ENCODE results near the gene NPIPB4. TPM values are rescaled to one million over a fixed set of nuclear protein-coding genes. Genes with fewer than 3 reads are reported as not detected.
"Not testable (repeated sequence)": the region's sequence is repeated elsewhere in the genome, so short reads cannot be mapped to it uniquely, and the experiment has no call there.

Gene NPIPB4
- 206 and 220 TPM in 2 replicates for total RNA-seq

DNA sequence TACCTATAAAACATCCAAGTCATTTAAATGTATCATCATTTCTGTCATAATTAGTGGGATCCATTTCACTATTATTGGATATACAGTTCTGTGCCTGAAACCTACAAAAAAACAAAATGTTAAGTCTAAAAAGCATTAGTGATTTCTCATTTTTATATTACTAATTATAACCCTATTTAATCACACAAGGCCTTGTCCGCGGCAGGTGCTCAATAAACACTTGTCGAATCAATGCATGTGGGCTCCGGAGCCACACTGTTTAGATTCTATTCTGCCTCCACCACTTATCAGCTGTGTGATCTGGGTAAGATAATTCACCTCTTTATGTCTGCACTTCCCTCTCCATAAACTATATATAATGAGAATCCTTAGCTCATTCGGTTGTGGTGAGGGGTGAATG is at the start of gene NPIPB4:
TSS of gene NPIPB4 (minus strand) at position 101 of the 400 bp plus-strand sequence. CDS start 378 bp downstream, outside the sequence.
- intact Hi-C loops (cut with micrococcal nuclease): not testable (repeated sequence)

DNA sequence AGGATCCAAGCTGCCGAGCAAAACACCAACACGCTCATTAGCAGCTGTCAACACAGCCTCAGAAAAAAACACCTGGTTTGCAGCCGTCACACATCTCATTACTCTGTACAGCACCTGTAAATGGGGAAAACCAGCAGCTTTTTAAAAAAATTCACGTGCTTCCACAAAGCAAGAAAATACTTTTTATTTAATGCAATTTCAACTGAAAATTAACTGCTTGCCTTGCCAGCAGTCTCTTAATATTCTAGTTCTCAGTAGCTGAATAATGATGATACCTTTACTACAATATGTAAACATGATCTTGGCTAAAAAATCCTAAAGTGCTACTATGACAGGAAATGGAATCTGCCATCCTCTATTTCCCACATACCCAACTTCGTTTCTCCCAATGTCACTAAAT is 41.4 kb upstream of the NPIPB4 start:
- intact Hi-C loops (cut with micrococcal nuclease): not testable (repeated sequence)

DNA sequence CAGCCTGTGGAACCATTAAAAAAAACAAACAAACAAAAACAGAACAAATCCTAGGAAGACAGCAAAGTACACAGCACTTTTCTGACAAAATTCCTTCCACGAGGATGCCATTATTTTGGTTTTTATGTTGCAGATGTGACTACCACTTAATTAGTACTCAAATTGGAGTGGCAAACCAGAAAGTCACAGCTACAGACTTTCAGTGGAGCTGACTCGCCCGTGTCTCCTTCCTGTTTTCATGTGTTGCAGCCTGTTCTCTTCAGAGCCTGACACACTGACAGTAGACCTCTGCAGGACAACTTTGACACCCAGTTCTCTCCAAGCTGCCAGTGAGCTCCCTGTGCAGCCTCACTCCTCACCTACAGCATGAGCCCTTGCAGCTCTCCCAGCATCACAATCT is 24.4 kb upstream of the NPIPB4 start:
- intact Hi-C loops (cut with micrococcal nuclease): not testable (repeated sequence)

DNA sequence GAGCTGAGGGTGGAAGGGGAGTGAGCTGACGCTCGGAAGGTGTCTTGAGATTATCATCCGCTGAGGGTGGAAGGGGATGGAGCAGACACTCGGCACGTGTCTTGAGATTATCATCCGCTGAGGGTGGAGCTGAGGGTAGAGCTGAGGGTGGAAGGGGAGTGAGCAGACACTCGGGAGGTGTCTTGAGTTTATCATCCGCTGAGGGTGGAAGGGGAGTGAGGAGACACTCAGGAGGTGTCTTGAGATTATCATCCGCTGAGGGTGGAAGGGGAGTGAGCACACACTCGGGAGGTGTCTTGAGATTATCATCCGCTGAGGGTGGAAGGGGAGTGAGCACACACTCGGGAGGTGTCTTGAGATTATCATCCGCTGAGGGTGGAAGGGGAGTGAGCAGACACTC is 20.4 kb downstream of the NPIPB4 start:
- intact Hi-C loops (cut with micrococcal nuclease): not testable (repeated sequence)

DNA sequence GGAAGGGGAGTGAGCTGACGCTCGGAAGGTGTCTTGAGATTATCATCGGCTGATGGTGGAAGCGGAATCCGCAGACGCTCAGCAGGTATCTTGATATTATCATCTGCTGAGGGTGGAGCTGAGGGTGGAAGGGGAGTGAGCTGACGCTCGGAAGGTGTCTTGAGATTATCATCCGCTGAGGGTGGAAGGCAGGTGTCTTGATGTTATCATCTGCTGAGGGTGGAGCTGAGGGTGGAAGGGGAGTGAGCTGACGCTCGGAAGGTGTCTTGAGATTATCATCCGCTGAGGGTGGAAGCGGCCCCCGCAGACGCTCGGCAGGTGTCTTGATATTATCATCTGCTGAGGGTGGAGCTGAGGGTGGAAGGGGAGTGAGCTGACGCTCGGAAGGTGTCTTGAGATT is 21.2 kb downstream of the NPIPB4 start:
- intact Hi-C loops (cut with micrococcal nuclease): not testable (repeated sequence)

DNA sequence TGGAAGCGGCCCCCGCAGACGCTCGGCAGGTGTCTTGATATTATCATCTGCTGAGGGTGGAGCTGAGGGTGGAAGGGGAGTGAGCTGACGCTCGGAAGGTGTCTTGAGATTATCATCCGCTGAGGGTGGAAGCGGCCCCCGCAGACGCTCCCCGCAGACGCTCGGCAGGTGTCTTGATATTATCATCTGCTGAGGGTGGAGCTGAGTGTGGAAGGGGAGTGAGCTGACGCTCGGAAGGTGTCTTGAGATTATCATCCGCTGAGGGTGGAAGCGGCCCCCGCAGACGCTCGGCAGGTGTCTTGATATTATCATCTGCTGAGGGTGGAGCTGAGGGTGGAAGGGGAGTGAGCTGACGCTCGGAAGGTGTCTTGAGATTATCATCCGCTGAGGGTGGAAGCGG is 21.8 kb downstream of the NPIPB4 start:
- intact Hi-C loops (cut with micrococcal nuclease): not testable (repeated sequence)

DNA sequence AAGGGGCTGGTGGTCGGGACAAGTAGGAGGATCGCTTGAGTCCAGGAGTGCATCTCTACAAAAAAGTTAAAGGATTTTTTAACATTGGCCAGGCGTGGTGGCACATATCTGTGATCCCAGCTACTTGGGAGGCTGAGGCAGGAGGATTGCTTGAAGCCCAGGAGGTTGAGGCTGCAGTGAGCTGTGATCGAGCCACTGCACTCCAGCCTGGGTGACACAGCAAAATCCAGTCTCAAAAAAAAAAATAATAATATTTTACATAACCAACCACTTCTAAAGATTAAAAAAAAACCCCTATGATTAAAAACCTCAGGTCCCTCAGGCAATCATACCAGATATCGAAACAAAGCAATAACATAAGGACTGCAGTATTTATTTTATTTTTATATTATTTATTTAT is 23.3 kb downstream of the NPIPB4 start:
- intact Hi-C loops (cut with micrococcal nuclease): not testable (repeated sequence)

DNA sequence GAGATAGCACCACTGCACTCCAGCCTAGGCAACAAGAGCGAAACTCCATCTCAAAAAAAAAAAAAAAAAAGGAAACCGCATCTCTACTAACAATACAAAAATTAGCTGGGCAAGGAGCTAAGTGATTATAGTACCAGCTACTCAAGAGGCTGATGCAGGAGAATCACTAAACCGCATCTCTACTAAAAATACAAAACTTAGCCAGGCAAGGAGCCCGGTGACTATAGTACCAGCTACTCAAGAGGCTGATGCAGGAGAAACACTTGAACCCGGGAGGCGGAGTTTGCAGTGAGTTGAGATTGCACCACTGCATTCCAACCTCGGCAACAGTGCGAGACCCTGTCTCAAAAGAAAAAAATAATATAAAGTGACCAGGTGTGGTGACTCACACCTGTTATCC is 27.6 kb downstream of the NPIPB4 start:
- intact Hi-C loops (cut with micrococcal nuclease): not testable (repeated sequence)

DNA sequence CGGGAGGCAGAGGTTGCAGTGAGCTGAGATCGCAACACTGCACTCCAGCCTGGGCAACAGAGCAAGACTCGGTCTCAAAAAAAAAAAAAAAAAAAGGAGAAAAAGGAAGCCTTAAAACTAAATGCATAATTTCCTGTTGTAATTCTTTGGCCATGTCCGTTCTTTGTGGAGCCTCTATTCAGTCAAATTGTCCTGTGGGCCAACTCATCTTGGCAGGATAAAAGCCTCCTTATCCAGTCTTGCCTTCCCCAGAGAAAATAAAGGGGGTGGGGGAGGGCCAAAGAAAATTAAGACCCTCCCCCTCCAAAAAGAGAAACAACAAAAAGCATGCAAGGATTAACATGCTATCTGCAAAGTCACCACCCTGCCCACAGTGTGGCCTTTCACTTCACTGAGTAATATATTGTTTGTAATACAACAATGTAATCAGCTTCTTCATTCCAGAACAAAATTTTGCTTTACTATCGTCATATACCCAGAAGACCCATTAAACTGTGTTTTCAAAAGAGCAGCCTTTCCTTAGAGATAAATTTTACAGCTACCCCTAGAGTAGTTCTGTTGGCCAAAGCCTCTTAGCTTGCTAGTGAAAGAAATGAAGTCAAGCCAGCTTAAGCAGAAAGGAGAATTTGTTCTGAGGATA is 31.4 kb downstream of the NPIPB4 start:
- intact Hi-C loops (cut with micrococcal nuclease): not testable (repeated sequence)

DNA sequence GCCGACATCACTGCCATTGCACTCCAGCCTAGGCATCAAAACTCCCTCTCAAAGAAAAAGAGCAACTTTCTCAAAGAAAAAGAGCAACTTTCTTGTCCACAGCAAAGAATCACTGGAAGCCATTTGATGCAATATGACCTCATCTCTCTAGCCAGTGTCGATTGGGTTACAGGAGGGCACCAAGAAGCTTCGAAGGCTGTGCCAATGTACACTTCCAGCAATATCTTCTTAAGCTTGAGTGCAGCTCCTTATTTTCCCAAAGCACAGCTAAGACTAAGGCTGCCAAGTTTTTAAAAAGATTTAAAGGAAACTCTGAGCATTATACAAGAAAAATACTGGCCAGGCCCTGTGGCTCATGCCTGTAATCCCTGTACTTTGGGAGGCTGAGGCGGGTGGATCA is 32.0 kb downstream of the NPIPB4 start:
- intact Hi-C loops (cut with micrococcal nuclease): not testable (repeated sequence)

DNA sequence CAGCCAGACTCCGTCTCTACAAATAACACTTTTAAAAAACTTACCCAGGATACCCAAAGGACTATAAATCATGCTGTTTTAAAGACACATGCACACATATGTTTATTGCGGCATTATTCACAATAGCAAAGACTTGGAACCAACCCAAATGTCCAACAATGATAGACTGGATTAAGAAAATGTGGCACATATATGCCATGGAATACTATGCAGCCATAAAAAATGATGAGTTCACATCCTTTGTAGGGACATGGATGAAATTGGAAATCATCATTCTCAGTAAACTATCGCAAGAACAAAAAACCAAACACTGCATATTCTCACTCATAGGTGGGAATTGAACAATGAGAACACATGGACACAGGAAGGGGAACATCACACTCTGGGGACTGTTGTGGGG is 34.3 kb downstream of the NPIPB4 start:
- intact Hi-C loops (cut with micrococcal nuclease): not testable (repeated sequence)

DNA sequence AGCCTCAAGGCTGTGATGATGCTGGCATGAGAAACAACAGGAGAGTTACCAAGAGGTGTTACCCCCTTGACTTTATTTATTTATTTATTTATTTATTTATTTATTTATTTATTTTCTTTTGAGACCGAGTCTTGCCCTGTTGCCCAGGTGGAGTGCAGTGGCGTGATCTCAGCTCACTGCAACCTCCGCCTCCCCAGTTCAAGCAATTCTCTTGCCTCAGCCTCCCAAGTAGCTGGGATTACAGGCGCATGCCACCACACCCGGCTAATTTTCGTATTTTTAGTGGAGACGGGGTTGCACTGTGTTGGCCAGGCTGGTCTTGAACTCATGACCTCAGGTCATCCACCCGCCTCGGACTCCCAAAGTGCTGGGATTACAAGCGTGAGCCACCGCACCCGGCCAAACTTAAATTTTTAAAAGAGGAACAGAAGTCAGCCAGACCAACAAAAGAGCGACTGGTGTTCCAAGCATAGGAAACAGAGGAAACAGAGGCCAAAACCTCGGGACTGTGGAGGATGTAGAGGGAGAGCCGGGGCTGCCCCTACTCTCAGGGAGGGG is 36.6 kb downstream of the NPIPB4 start:
- intact Hi-C loops (cut with micrococcal nuclease): not testable (repeated sequence)

DNA sequence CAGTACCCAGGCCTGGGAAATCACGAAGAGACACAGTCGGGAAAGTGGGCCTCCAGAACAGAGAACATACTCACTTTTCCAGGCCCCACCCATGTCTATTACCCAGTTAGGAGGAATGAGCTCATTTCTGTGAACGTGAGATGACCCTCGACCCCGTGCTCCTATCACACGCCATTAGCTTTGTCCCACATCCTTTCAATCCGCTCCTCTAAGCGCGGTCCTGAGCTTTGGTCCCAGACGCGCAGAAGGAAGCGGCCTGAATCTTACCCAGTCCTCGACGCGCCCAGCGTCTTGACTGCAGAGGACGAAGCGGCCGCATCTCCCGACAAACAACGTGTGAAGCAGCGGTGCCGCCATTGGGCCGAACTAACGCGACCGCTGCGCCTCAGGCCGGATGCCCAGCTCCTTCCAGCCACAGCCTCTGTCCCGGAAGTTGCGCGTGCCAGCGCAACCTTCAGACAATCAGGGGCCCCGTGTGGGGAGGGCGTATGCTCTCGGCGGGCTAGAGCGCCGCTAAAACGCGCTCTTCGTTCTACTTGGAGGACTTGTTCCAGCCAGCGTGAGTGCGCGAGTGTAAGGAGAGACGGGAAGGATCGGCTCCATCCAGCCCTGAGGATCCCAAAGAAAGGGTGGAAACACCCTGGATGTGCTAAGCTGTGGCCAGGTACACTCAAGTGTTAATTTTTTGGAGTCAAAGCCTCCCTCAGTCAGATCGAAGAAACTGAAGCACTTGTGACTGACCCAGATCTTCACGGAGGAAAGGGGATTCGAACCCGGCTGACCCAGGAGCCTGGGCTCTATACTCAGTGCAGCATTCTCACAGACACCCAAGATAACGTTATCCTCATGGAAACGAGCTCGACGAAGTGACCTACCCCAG is 37.3 kb downstream of the NPIPB4 start:
- intact Hi-C loops (cut with micrococcal nuclease): not testable (repeated sequence)

DNA sequence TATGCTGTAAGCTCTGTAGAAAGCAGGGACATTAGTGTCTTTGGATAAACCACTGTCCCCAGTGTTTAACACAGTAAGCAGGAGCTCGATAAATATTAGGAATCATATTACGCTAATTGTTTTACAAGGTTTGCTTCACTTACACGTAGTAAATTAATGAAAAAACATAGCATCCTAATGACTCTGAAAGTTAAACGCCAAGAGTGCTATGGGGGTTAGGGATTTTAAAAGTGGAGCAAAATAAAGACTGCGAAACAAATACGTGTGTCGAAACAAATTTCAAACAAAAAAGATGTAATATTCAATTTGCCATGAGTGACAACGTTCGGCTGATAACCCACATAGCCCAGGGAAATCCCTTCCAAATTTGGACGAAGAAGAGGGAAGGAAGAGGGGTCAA is 37.9 kb downstream of the NPIPB4 start:
- intact Hi-C loops (cut with micrococcal nuclease): not testable (repeated sequence)

DNA sequence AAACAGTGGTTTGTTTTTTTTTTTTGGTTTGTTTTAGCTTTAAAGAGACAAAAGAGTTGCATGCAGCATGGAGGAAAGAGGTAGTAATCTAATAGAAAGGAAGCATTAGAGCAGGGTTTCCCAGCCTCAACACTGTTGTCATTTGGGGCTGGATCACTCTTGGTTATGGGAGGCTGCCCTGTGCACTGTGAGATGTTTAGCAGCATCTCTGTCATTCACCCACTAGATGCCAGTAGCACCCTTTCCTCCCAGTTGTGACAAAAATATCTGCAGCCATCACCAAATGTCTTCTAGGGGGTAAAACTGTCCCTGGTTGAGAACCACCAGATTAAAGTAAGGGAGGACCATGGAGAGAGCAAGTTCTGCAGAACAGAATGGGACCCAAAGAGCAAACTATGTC is 40.5 kb downstream of the NPIPB4 start:
- intact Hi-C loops (cut with micrococcal nuclease): not testable (repeated sequence)

DNA sequence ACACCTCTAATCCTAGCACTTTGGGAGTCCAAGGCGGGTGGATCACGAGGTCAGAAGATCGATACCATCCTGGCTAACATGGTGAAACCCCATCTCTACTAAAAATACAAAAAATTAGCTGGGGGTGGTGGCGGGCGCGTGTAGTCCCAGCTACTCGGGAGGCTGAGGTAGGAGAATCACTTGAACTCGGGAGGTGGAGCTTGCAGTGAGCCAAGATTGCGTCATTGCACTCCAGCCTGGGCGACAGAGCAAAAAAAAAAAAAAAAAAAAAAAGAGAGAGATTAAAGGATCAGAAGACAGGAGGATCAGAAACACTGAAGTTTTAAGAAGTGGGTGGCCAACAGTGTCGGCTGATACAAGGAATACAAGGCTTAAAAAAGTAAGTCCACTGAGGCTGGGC is 41.9 kb downstream of the NPIPB4 start:
- intact Hi-C loops (cut with micrococcal nuclease): not testable (repeated sequence)

DNA sequence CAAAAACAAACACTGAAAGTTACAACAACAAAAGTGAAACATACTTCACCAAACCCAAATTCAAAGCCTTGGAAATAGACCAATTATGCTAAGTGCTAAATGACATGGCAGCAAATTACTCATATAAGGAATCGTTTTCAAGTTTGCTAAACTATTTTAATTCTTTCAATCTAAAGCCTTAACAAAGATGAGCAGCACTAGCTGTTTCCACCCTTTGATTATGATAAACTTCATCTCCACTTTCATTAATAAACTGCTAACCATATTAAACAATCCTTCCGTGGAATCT is 55.2 kb downstream of the NPIPB4 start:
- intact Hi-C loops (cut with micrococcal nuclease): not testable (repeated sequence)

DNA sequence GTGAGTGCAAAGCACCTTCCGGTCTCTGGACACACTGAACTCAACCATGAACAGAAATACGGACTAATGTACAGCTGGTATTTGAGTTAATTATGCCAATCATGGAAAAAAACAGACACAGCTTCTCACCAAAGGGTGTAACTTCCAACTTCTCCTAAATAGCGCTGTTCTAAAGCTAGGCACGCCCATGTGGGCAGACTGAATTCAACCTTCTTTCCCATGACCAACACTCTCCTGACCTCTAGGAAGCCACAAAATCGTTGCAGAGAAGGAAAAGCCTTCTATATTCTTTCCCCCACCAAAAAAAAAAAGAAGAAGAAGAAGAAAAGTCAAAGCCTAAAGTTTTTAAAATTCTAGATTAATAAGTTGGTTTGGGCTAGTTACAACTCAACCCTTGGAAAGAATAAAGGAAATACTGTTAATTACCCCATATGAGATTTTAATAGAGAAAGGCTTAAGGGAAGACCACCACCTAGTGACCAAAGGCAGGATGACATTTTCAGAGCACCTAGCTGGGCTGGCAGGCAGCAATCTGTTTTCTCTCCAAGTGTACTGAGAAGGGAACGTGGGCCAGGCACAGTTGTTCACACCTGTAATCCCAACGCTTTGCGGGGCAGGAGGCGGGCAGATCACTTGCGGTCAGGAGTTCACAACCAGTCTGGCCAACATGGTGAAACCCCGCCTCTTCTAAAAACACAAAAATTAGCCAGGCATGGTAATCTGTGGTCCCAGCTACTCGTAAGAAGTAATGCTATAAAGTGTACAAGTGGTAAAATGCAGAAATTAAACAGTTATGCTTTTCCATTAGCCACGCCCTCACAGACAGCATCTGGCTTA is 55.8 kb downstream of the NPIPB4 start:
- intact Hi-C loops (cut with micrococcal nuclease): not testable (repeated sequence)

DNA sequence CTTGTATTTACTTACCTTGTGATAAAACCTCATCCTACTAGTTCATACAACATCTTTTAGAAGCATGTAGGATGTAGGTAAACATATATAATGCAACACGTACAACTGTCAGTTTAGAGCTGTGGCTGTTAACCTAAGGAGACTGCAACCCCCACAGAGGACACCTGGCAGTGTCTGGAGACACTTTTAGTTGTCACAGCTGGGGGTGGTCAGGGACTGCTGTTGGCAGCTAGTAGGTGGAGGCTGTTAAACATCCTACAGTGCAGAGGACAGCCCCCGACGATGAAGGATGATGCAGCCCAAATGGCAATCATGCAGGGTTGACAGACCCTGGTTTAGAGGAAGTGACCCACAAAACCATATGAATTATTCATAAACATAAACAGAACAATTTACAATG is 59.0 kb downstream of the NPIPB4 start:
- intact Hi-C loops (cut with micrococcal nuclease): not testable (repeated sequence)

DNA sequence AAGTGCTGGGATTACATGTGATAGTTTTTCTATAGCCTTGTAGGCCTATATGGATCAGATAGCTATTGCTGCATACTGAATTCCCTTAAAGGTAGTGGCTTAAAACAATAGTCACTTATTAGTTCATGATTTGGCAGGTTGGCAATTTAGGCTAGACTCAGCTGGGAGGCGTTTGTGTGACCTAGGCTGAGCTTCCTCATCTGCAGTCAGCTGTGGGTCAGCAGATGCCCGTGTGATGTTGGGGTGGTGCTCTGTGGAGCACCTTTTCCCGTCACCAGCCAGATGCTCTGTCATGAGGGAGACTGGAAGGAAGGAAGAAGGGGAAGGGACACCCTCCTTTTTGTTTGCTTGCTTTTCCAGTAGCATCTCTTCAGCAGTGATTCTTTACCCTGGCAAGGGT is 64.2 kb downstream of the NPIPB4 start:
- intact Hi-C loops (cut with micrococcal nuclease): not testable (repeated sequence)

DNA sequence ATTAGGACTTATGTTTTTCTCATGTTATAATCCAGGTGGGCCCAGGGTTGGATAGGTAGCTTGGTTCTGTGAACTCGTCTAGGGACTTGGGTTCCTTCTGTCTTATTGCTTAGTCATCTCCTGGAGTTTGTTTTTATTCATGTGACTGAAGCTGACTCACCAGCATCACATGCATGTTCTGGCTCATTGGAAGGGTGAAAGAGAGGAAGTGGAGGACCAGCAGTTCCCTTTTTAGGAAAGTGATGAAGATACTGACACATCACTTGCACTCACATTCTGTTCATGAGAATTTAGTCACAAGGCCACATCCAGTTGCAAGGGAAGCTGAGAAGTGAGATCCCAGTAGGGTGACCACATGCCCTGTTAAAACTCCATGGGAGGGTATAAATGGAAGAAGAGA is 67.0 kb downstream of the NPIPB4 start:
- intact Hi-C loops (cut with micrococcal nuclease): not testable (repeated sequence)
